Retinal pigment epithelial cell (primary cell): ENCODE measurements around the gene MDN1.

ENCODE experiments used
- DNase-seq: peaks from one replicate; pipeline ENCODE4 v3.0.0-alpha.2; 2010; ENCODE audit warnings: low read depth
- H3K4me3 ChIP-seq: 2 replicates; pipeline ENCODE4 v1.5.1; 2011; ENCODE audit warnings: mild to moderate bottlenecking, low read length, control low read depth, moderate library complexity
- CTCF ChIP-seq: conservative IDR thresholded peaks from 2 replicates; pipeline ENCODE4 v1.5.1; 2011; ENCODE audit warnings: low read depth, low read length, control low read depth, inconsistent platforms

Gene MDN1

GRCh38 chr6:89819336-89820130, at the start of gene MDN1:
Gene MDN1 (minus strand): TSS chr6:89819794. CDS start chr6:89819607, 187 bp downstream.
- DNase-seq = peak; percentile 89
- no peak for TF ChIP-seq CTCF

GRCh38 chr6:89866024-89866678, 46.6 kb upstream of the MDN1 start:
- no peak overlapping the region for H3K4me3 ChIP-seq
- TF ChIP-seq CTCF = no peak
- DNase-seq = no peak

More at GRCh38 chr6:89819336-89820130, at the start of gene MDN1:
- peak within 1 kb of the TSS; percentile 96 for H3K4me3 ChIP-seq

GRCh38 chr6:89862698-89863097, 43.1 kb upstream of the MDN1 start:
- TF ChIP-seq CTCF = no peak
- DNase-seq = no peak
- H3K4me3 ChIP-seq = no peak overlapping the region

GRCh38 chr6:89862273-89862672, 42.7 kb upstream of the MDN1 start:
- H3K4me3 ChIP-seq = no peak overlapping the region
- TF ChIP-seq CTCF = no peak
- DNase-seq = no peak

GRCh38 chr6:89859744-89860143, 40.1 kb upstream of the MDN1 start:
- no peak for DNase-seq
- no peak for TF ChIP-seq CTCF

GRCh38 chr6:89858041-89858440, 38.4 kb upstream of the MDN1 start:
- H3K4me3 ChIP-seq = no peak overlapping the region
- DNase-seq = no peak

More at GRCh38 chr6:89859744-89860143, 40.1 kb upstream of the MDN1 start:
- no peak overlapping the region for H3K4me3 ChIP-seq

More at GRCh38 chr6:89858041-89858440, 38.4 kb upstream of the MDN1 start:
- no peak for TF ChIP-seq CTCF
